NB4 (cell line): ENCODE data around the gene HNRNPA1.

Experiments
- DNase-seq: peaks from one replicate; pipeline ENCODE4 v3.0.0; 2010; ENCODE audit warnings: low read depth
- H3K4me3 ChIP-seq: one replicate; pipeline ENCODE4 v1.5.1; 2011; ENCODE audit warnings: mild to moderate bottlenecking, low read depth, low read length, moderate library complexity
- MYC ChIP-seq: IDR thresholded peaks from 2 replicates; pipeline ENCODE4 v1.6.1; 2011; ENCODE audit warnings: low read depth, low read length
- POLR2A ChIP-seq: IDR thresholded peaks from 2 replicates; pipeline ENCODE4 v1.6.1; 2011; ENCODE audit warnings: mild to moderate bottlenecking; ENCODE audit not compliant: insufficient read length; ENCODE audit errors: extremely low read depth
- TF ChIP-seq, protein P1 (sequence below): IDR thresholded peaks from one replicate; pipeline ENCODE4 v1.5.1; 2012; ENCODE audit warnings: low read depth, low read length
- TF ChIP-seq, protein P2 (sequence below): IDR thresholded peaks from 2 replicates; pipeline ENCODE4 v1.6.1; 2011; ENCODE audit warnings: low read depth, low read length

The HNRNPA1 gene

GRCh38 chr12:54300225-54300731, 19.8 kb downstream of the HNRNPA1 start:
- H3K4me3 ChIP-seq = peak overlapping the region; percentile 96
- TF ChIP-seq POLR2A (no peak), MYC (no peak)
- TF ChIP-seq, protein P1, sequence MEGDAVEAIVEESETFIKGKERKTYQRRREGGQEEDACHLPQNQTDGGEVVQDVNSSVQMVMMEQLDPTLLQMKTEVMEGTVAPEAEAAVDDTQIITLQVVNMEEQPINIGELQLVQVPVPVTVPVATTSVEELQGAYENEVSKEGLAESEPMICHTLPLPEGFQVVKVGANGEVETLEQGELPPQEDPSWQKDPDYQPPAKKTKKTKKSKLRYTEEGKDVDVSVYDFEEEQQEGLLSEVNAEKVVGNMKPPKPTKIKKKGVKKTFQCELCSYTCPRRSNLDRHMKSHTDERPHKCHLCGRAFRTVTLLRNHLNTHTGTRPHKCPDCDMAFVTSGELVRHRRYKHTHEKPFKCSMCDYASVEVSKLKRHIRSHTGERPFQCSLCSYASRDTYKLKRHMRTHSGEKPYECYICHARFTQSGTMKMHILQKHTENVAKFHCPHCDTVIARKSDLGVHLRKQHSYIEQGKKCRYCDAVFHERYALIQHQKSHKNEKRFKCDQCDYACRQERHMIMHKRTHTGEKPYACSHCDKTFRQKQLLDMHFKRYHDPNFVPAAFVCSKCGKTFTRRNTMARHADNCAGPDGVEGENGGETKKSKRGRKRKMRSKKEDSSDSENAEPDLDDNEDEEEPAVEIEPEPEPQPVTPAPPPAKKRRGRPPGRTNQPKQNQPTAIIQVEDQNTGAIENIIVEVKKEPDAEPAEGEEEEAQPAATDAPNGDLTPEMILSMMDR = no peak
- TF ChIP-seq, protein P2, sequence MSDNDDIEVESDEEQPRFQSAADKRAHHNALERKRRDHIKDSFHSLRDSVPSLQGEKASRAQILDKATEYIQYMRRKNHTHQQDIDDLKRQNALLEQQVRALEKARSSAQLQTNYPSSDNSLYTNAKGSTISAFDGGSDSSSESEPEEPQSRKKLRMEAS = no peak
- no peak for DNase-seq

- peak; percentile 97 for DNase-seq
- H3K4me3 ChIP-seq = peak within 1 kb of the TSS; percentile 96
- TF ChIP-seq, protein P1 = peak; percentile 17
- TF ChIP-seq MYC = no peak
- TF ChIP-seq, protein P2 = peak; percentile 80
- TF ChIP-seq POLR2A = peak; percentile 78
Measured at GRCh38 chr12:54300732-54301427, 20.4 kb downstream of the HNRNPA1 start, which contains the start of gene NFE2. TSS of gene NFE2 (minus strand) at chr12:54301015. CDS start at chr12:54295248, 5,767 bp downstream.

DNA sequence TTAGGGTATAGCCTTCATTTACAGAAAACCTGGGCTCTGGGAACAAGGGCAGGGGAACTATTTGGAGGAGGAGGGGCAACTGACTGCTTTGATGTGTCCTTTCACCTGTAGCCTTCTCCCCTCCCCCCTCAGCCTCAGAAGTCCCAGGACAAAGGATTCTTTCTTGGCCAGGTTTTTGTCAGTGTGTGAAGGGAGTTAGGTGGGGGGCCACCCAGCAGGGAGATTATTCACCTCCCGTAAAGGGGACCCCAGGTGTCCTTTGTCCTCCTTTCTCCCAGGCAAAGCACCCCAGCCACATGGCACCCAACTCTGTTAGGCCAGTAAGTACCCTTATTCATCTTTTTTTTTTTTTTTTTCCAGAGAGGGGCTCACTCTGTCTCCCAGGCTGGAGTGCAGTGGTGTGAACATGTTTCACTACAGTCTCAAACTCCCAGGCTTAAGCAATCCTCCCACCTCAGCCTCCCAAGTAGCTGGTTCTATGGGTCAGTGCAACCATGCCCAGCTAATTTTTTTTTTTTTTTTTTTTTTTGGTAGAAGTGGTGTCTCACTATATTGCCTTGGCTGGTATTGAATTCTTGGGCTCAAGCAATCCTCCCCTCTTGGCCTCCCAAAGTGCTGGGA, 21.0 kb downstream of the HNRNPA1 start:
- H3K4me3 ChIP-seq = peak overlapping the region; percentile 96

DNA sequence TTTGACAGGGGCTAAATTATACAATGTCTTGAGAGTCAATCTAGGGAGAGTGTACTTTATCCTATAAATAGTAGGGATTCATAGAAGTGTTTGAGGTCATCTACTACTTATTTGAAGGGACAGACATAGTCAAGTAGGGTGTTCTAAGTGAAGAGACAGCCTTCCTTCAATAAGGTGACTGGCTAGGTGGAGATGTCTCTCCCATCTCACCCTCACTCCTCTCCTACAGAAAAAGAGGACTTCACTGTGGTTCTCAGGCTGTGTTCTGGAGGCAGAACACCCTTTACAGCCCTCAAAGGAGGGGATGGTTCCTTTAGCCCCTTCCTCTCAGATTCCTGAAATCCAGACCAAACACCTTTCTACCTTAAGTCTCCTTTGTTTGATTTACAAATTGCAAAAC, 23.1 kb downstream of the HNRNPA1 start:
- TF ChIP-seq, protein P1 = no peak
- TF ChIP-seq POLR2A (no peak), MYC (no peak)
- TF ChIP-seq, protein P2 = no peak
- peak overlapping the region; percentile 30 for H3K4me3 ChIP-seq
- no peak for DNase-seq

More for the DNA sequence above, 21.0 kb downstream of the HNRNPA1 start:
- peak; percentile 56 for DNase-seq
- TF ChIP-seq MYC (peak; percentile 48; the same call in 1 of the 2 replicates), POLR2A (no peak)

DNA sequence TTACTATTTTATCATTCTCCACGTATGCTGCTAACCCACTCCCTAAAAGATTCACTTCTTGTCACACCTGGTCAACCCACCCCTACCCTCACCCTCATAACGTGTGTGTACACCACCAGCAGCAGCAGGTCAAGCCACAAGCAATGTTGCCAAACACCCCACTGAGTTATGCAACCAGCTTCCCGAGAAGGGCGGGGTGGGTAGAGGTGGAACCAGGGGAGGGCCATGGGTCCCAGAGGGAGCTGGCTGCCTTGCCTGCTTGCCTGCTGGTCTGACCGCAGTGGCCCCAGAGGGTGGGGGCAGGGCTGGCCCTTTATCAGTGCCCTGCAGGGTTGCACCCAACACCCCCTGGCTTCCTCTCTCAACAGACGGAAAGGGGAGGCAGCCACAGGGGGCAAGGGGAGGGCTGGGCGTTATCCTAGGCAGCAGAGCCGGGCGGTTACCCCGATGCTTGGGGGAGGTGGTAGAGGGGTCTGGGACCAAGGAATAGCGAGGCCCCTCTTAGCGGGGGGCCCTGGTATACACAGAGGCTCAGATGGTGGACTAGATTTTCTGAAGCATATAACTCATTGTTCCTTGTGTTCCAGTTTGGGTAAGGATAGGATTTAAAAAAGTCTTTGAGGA, 23.8 kb downstream of the HNRNPA1 start:
- peak; percentile 21 for TF ChIP-seq POLR2A
- TF ChIP-seq, protein P2 = no peak; the same call in 1 of the 2 replicates
- peak; percentile 11 for TF ChIP-seq MYC
- TF ChIP-seq, protein P1 = no peak
- peak; percentile 100 for DNase-seq
- H3K4me3 ChIP-seq = peak overlapping the region; percentile 30

- no peak overlapping the region for H3K4me3 ChIP-seq
- no peak for TF ChIP-seq POLR2A
- TF ChIP-seq MYC = 0 out of 2 replicates have a peak, but pooled peaks have one; percentile 12
- TF ChIP-seq, protein P1 = no peak
- TF ChIP-seq, protein P2 = no peak
- peak; percentile 98 for DNase-seq
Measured at GRCh38 chr12:54306925-54307741, 26.6 kb downstream of the HNRNPA1 start.
